AG04450 (cell line): ENCODE measurements around the gene HNRNPR. TPM values are rescaled to one million over a fixed set of nuclear protein-coding genes. Genes with fewer than 3 reads are reported as not detected.

Experiments used
- CTCF ChIA-PET: fragments of 300-600, 350-600 bp; formaldehyde crosslinking; extraction: SDS; loops from one replicate; lab custom pipeline; 2022; ENCODE audit warnings: antibody characterized with exemption, inconsistent platforms; lab: Charles Lee
- POLR2A ChIA-PET: fragments of 350-600 bp; formaldehyde crosslinking; extraction: SDS; loops from one replicate; lab custom pipeline; 2021; ENCODE audit warnings: antibody characterized with exemption, inconsistent platforms; lab: Yijun Ruan, JAX
- DNase-seq: peaks from one replicate; pipeline ENCODE4 v3.0.0-alpha.2; 2011; ENCODE audit warnings: low read depth, low spot score
- H3K27ac ChIP-seq: one replicate; pipeline ENCODE4 v1.5.1; 2012; ENCODE audit warnings: low read depth, low read length, control low read depth
- H3K27me3 ChIP-seq: one replicate; pipeline ENCODE4 v1.6.0; 2012; ENCODE audit warnings: low read length; ENCODE audit not compliant: control insufficient read depth, insufficient read depth
- H3K4me3 ChIP-seq: 2 replicates; pipeline ENCODE4 v1.5.1; 2011; ENCODE audit warnings: mild to moderate bottlenecking, low read depth, low read length, control low read depth
- H3K9me3 ChIP-seq: 2 replicates; pipeline ENCODE4 v1.5.1; 2012; ENCODE audit warnings: low read length; ENCODE audit not compliant: control insufficient read depth, insufficient read depth
- polyA plus RNA-seq: library from polyadenylated mRNA; depleted of rRNA; stranded (reverse); fragments of >200 nt; gene quantifications from 2 replicates; pipeline ENCODE4 v1.2.3, GENCODE V29; 2011
- TF ChIP-seq, protein P1 (sequence below): IDR thresholded peaks from 2 replicates; pipeline ENCODE4 v1.5.1; 2011; ENCODE audit warnings: low read depth, low read length, control low read depth, inconsistent platforms

HNRNPR gene
- polyA plus RNA-seq, 1 experiment: 171 TPM

- no peak for DNase-seq
- TF ChIP-seq, protein P1, sequence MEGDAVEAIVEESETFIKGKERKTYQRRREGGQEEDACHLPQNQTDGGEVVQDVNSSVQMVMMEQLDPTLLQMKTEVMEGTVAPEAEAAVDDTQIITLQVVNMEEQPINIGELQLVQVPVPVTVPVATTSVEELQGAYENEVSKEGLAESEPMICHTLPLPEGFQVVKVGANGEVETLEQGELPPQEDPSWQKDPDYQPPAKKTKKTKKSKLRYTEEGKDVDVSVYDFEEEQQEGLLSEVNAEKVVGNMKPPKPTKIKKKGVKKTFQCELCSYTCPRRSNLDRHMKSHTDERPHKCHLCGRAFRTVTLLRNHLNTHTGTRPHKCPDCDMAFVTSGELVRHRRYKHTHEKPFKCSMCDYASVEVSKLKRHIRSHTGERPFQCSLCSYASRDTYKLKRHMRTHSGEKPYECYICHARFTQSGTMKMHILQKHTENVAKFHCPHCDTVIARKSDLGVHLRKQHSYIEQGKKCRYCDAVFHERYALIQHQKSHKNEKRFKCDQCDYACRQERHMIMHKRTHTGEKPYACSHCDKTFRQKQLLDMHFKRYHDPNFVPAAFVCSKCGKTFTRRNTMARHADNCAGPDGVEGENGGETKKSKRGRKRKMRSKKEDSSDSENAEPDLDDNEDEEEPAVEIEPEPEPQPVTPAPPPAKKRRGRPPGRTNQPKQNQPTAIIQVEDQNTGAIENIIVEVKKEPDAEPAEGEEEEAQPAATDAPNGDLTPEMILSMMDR: no peak
- no peaks in the 10 kb centered on the region for H3K27me3 ChIP-seq
- CTCF ChIA-PET: no interaction called here
- no peak overlapping the region for H3K4me3 ChIP-seq
- H3K9me3 ChIP-seq: no peaks in the 10 kb centered on the region
- no peak overlapping the region for H3K27ac ChIP-seq
- POLR2A ChIA-PET: no interaction called here
These were observed 39.9 kb downstream of the HNRNPR start for GRCh38 chr1:23304140-23304620.

GRCh38 chr1:23303524-23303923 is 40.6 kb downstream of the HNRNPR start:
- POLR2A ChIA-PET: no interaction called here
- DNase-seq: no peak
- TF ChIP-seq, protein P1: no peak
- H3K27ac ChIP-seq: no peak overlapping the region
- H3K4me3 ChIP-seq: no peak overlapping the region
- CTCF ChIA-PET: interaction anchor here (1.5 kb wide), 1 partner anchor 205 kb away, joined by 6 read pairs; no protein-coding TSS in a partner anchor
- H3K27me3 ChIP-seq: no peaks in the 10 kb centered on the region
- H3K9me3 ChIP-seq: no peaks in the 10 kb centered on the region

- ChIA-PET CTCF (no interaction called here), POLR2A (interaction anchor here (0.6 kb wide), 1 partner anchor 47 kb away, joined by 5 read pairs; the partner anchor contains the start of gene HNRNPR)
These were observed 47.2 kb downstream of the HNRNPR start for GRCh38 chr1:23296931-23297330.

DNA sequence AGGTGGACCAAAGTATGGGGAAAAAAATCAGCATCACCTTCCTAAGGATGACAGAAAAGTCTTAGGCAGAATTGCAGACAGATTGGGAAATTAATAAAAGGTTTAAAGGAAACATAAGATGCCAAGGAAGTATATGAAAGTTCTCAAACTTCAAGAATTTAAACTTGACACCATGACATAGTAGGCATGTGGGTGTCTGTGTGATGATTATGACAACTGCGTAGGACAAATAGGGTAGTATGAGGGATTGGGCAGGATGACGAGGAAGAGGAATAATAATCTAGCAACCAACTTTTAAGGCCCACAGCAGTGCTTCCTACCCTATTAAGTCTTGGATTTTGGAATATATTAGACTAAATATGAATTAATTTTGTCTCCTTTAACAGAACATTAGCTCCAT is 52.4 kb downstream of the HNRNPR start:
- no peak for DNase-seq
- H3K4me3 ChIP-seq: no peak overlapping the region
- ChIA-PET POLR2A (no interaction called here), CTCF (no interaction called here)
- TF ChIP-seq, protein P1: no peak
- H3K9me3 ChIP-seq: no peaks in the 10 kb centered on the region
- no peaks in the 10 kb centered on the region for H3K27me3 ChIP-seq
- H3K27ac ChIP-seq: no peak overlapping the region

More at GRCh38 chr1:23296931-23297330, 47.2 kb downstream of the HNRNPR start:
- no peaks in the 10 kb centered on the region for H3K27me3 ChIP-seq
- no peak overlapping the region for H3K4me3 ChIP-seq
- no peak overlapping the region for H3K27ac ChIP-seq
- no peak for DNase-seq
- TF ChIP-seq, protein P1: no peak
- H3K9me3 ChIP-seq: no peaks in the 10 kb centered on the region

- H3K9me3 ChIP-seq: no peaks in the 10 kb centered on the region
- no peak overlapping the region for H3K27ac ChIP-seq
- CTCF ChIA-PET: no interaction called here
- TF ChIP-seq, protein P1: no peak
- H3K4me3 ChIP-seq: no peak overlapping the region
- H3K27me3 ChIP-seq: no peaks in the 10 kb centered on the region
- POLR2A ChIA-PET: no interaction called here
- DNase-seq: no peak
These were observed 53.1 kb downstream of the HNRNPR start for GRCh38 chr1:23290836-23291565.
